Type B pancreatic cell (in vitro differentiated cells): ENCODE results near the gene UBE2D1. TPM values are rescaled to one million over a fixed set of nuclear protein-coding genes. Genes with fewer than 3 reads are reported as not detected.

Experiments
- total RNA-seq: library from RNA; stranded (reverse); gene quantifications from 2 replicates; pipeline ENCODE4 v1.2.1, GENCODE V29; 2021; ENCODE audit warnings: low replicate concordance

Gene UBE2D1
- total RNA-seq, 1 donor from 2014 or later: 34.2 TPM

Other genes with a start within 250 kb of the UBE2D1 start
- gene IPMK, start 67.1 kb upstream of the UBE2D1 start, total RNA-seq: 6.8 and 7.4 TPM in 2 replicates
- gene CISD1, start 65.8 kb upstream of the UBE2D1 start, total RNA-seq: 41.4 and 55.8 TPM in 2 replicates
- 64.8 and 67.7 TPM in 2 replicates for gene TFAM, start 50.4 kb downstream of the UBE2D1 start, total RNA-seq
- gene BICC1, start 177.9 kb downstream of the UBE2D1 start, total RNA-seq: 8.6 and 15.2 TPM in 2 replicates